H9 (cell line): ENCODE measurements around the gene VOPP1. TPM values are rescaled to one million over a fixed set of nuclear protein-coding genes. Genes with fewer than 3 reads are reported as not detected.

Experiments
- DNase-seq: peaks from one replicate; pipeline ENCODE4 v3.0.0-alpha.2; 2017
- H2AFZ ChIP-seq: one replicate; pipeline ENCODE4 v1.6.1; 2013; ENCODE audit warnings: mild to moderate bottlenecking, low read length, control low read depth, moderate library complexity
- H2AK5ac ChIP-seq: 2 replicates; pipeline ENCODE4 v1.6.1; 2013; ENCODE audit warnings: low read length, control low read depth, mixed read lengths; ENCODE audit not compliant: insufficient read length
- H2BK120ac ChIP-seq: one replicate; pipeline ENCODE4 v1.6.1; 2013; ENCODE audit warnings: low read depth, mild to moderate bottlenecking, low read length, control low read depth, inconsistent platforms; ENCODE audit not compliant: poor library complexity, severe bottlenecking
- H2BK12ac ChIP-seq: 2 replicates; pipeline ENCODE4 v1.6.1; 2013; ENCODE audit warnings: low read length, control low read depth, mixed read lengths, low read depth; ENCODE audit not compliant: insufficient read length
- H2BK15ac ChIP-seq: 2 replicates; pipeline ENCODE4 v1.6.1; 2013; ENCODE audit warnings: low read depth, low read length, control low read depth
- H2BK20ac ChIP-seq: one replicate; pipeline ENCODE4 v1.6.1; 2013; ENCODE audit warnings: low read depth, mild to moderate bottlenecking, low read length, control low read depth, inconsistent platforms; ENCODE audit not compliant: poor library complexity, severe bottlenecking
- H2BK5ac ChIP-seq: 2 replicates; pipeline ENCODE4 v1.6.1; 2013; ENCODE audit warnings: low read length, control low read depth, mixed read lengths; ENCODE audit not compliant: insufficient read length
- H3K14ac ChIP-seq: 2 replicates; pipeline ENCODE4 v1.6.1; 2013; ENCODE audit warnings: low read length, control low read depth; ENCODE audit not compliant: insufficient read depth
- H3K18ac ChIP-seq: 2 replicates; pipeline ENCODE4 v1.6.1; 2013; ENCODE audit warnings: low read depth, mild to moderate bottlenecking, mixed read lengths, low read length, control low read depth; ENCODE audit not compliant: insufficient read length
- H3K23ac ChIP-seq: 2 replicates; pipeline ENCODE4 v1.6.1; 2013; ENCODE audit warnings: low read length, control low read depth, mixed read lengths, low read depth; ENCODE audit not compliant: insufficient read length
- H3K23me2 ChIP-seq: 2 replicates; pipeline ENCODE4 v1.6.1; 2013; ENCODE audit warnings: low read depth, mild to moderate bottlenecking, mixed read lengths, low read length, control low read depth; ENCODE audit not compliant: insufficient read length, poor library complexity, severe bottlenecking
- H3K27ac ChIP-seq: 2 replicates; pipeline ENCODE4 v1.5.1; 2013; ENCODE audit warnings: low read length, control low read depth, mixed read lengths, low read depth; ENCODE audit not compliant: insufficient read length
- H3K27me3 ChIP-seq: 2 replicates; pipeline ENCODE4 v1.6.1; 2013; ENCODE audit warnings: low read length, control low read depth, inconsistent platforms; ENCODE audit not compliant: insufficient read depth
- H3K4ac ChIP-seq: 2 replicates; pipeline ENCODE4 v1.6.1; 2013; ENCODE audit warnings: low read depth, mild to moderate bottlenecking, control low read depth, inconsistent platforms, low read length, moderate library complexity
- H3K4me1 ChIP-seq: 2 replicates; pipeline ENCODE4 v1.6.1; 2013; ENCODE audit warnings: low read length, control low read depth, inconsistent platforms; ENCODE audit not compliant: insufficient read depth
- H3K4me2 ChIP-seq: 2 replicates; pipeline ENCODE4 v1.6.1; 2013; ENCODE audit warnings: low read length, control low read depth, mixed read lengths; ENCODE audit not compliant: insufficient read length, insufficient read depth
- H3K56ac ChIP-seq: 2 replicates; pipeline ENCODE4 v1.6.1; 2013; ENCODE audit warnings: low read depth, mild to moderate bottlenecking, mixed read lengths, low read length, control low read depth; ENCODE audit not compliant: insufficient read length
- H3K79me1 ChIP-seq: 2 replicates; pipeline ENCODE4 v1.6.1; 2013; ENCODE audit warnings: low read depth, mild to moderate bottlenecking, moderate library complexity, low read length, control low read depth, inconsistent platforms; ENCODE audit not compliant: insufficient read depth, poor library complexity, severe bottlenecking
- H3K79me2 ChIP-seq: 2 replicates; pipeline ENCODE4 v1.6.1; 2013; ENCODE audit warnings: low read length, control low read depth, inconsistent platforms; ENCODE audit not compliant: insufficient read depth
- H3K9ac ChIP-seq: 2 replicates; pipeline ENCODE4 v1.6.1; 2013; ENCODE audit warnings: low read length, control low read depth, mixed read lengths; ENCODE audit not compliant: insufficient read length; ENCODE audit errors: extremely low read depth
- H3K9me3 ChIP-seq: one replicate; pipeline ENCODE4 v1.6.1; 2013; ENCODE audit warnings: low read depth, low read length, inconsistent platforms; ENCODE audit not compliant: control insufficient read depth
- H3T11ph ChIP-seq: one replicate; pipeline ENCODE4 v1.6.1; 2013; ENCODE audit warnings: mild to moderate bottlenecking, low read length, control low read depth, inconsistent platforms
- H4K20me1 ChIP-seq: one replicate; pipeline ENCODE4 v1.6.1; 2013; ENCODE audit not compliant: control insufficient read depth, insufficient read length, insufficient read depth
- H4K5ac ChIP-seq: 2 replicates; pipeline ENCODE4 v1.6.1; 2013; ENCODE audit warnings: low read depth, mild to moderate bottlenecking, mixed read lengths, low read length, control low read depth; ENCODE audit not compliant: insufficient read length
- H4K8ac ChIP-seq: replicated peaks from 2 replicates; pipeline ENCODE4 v1.6.1; 2013; ENCODE audit warnings: low read length, control low read depth, mixed read lengths, low read depth; ENCODE audit not compliant: insufficient read length
- H4K91ac ChIP-seq: 2 replicates; pipeline ENCODE4 v1.6.1; 2013; ENCODE audit warnings: low read depth, mild to moderate bottlenecking, moderate library complexity, mixed read lengths, low read length, control low read depth; ENCODE audit not compliant: insufficient read length
- H3K27ac Mint-ChIP-seq, 3 experiments: 2 replicates in 2 of 3; 3 replicates in 1 of 3; pipeline ENCODE4 v1.8.0; 2020 to 2021; ENCODE audit warnings: mixed read lengths in 3 of 3, mild to moderate bottlenecking in 1 of 3, moderate library complexity in 1 of 3
- H3K27me3 Mint-ChIP-seq: 2 replicates; pipeline ENCODE4 v1.8.0; 2021; ENCODE audit warnings: low read depth, mild to moderate bottlenecking, moderate library complexity, mixed read lengths
- H3K36me3 Mint-ChIP-seq, 3 experiments: 2 replicates in 2 of 3; 3 replicates in 1 of 3; pipeline ENCODE4 v1.8.0; 2020 to 2021; ENCODE audit warnings: low read depth in 3 of 3, mixed read lengths in 3 of 3; ENCODE audit not compliant: insufficient read depth in 1 of 3
- H3K4me1 Mint-ChIP-seq, 2 experiments: 2 replicates each; pipeline ENCODE4 v1.8.0; 2020; ENCODE audit warnings: mixed read lengths in 2 of 2
- H3K4me3 Mint-ChIP-seq, 2 experiments: 2 replicates in 1 of 2; 3 replicates in 1 of 2; pipeline ENCODE4 v1.8.0; 2020 to 2021; ENCODE audit warnings: mild to moderate bottlenecking in 2 of 2, mixed read lengths in 2 of 2, moderate library complexity in 1 of 2
- H3K9me3 Mint-ChIP-seq, 2 experiments: 2 replicates in 1 of 2; 3 replicates in 1 of 2; pipeline ENCODE4 v1.8.0; 2020; ENCODE audit warnings: mild to moderate bottlenecking in 2 of 2, mixed read lengths in 2 of 2, moderate library complexity in 1 of 2
- WGBS: extraction: QIAGEN DNeasy Blood & Tissue Kit; methylation state at CpG from one replicate; pipeline ENCODE4 v1.1.7; 2013; ENCODE audit warnings: missing lambda C conversion rate, low lambda C conversion rate, mixed read lengths; ENCODE audit not compliant: insufficient read length; ENCODE audit errors: extremely low coverage; 5-methylcytosine and 5-hydroxymethylcytosine counted together
- total RNA-seq: library from RNA; stranded (reverse); gene quantifications from 2 replicates; pipeline ENCODE4 v1.2.1, GENCODE V29; 2021
- TF ChIP-seq, protein P1 (sequence below): fragments of 200-600 bp; sonication (generic); conservative IDR thresholded peaks from 3 replicates; pipeline ENCODE4 v1.8.0; 2021; ENCODE audit warnings: antibody characterized with exemption, mild to moderate bottlenecking

The VOPP1 gene
- total RNA-seq, 1 experiment from 2014 or later = 55.7 TPM

- Histone ChIP-seq H3K14ac (no peak overlapping the region), H4K91ac (no peak overlapping the region), H2AFZ (no peak overlapping the region), H3K9ac (no peak overlapping the region), H4K5ac (no peak overlapping the region), H3K27me3 (no peaks in the 10 kb centered on the region), H3K18ac (no peak overlapping the region), H3K4me1 (no peaks in the 10 kb centered on the region), H2BK12ac (no peak overlapping the region), H3K9me3 (no peaks in the 10 kb centered on the region), H3K4ac (no peak overlapping the region), H2BK15ac (no peak overlapping the region), H2BK5ac (no peak overlapping the region), H2BK120ac (no peak overlapping the region), H3K23me2 (no peaks in the 10 kb centered on the region), H2AK5ac (no peak overlapping the region), H3K79me2 (no peaks in the 10 kb centered on the region; the same call in 1 of the 2 replicates), H3K4me2 (no peak overlapping the region), H3K27ac (no peak overlapping the region), H4K20me1 (no peaks in the 10 kb centered on the region), H2BK20ac (no peak overlapping the region), H4K8ac (no peak overlapping the region), H3T11ph (no peak overlapping the region), H3K23ac (no peak overlapping the region), H3K79me1 (peaks cover 3% of the 10 kb centered on the region), H3K56ac (no peak overlapping the region)
- Mint-ChIP-seq H3K9me3 (no peaks in the 10 kb centered on the region), H3K27ac (peak overlapping the region; percentile 29 to 86 (median 30); a peak in 4 of 7 replicates), H3K27me3 (no peaks in the 10 kb centered on the region), H3K4me1 (peaks cover 17 to 36% of the 10 kb centered on the region in 2 experiments), H3K36me3 (peaks cover 2 to 24% (median 24%) of the 10 kb centered on the region in 3 experiments; a peak in 6 of 7 replicates), H3K4me3 (no peak overlapping the region)
- TF ChIP-seq, protein P1, sequence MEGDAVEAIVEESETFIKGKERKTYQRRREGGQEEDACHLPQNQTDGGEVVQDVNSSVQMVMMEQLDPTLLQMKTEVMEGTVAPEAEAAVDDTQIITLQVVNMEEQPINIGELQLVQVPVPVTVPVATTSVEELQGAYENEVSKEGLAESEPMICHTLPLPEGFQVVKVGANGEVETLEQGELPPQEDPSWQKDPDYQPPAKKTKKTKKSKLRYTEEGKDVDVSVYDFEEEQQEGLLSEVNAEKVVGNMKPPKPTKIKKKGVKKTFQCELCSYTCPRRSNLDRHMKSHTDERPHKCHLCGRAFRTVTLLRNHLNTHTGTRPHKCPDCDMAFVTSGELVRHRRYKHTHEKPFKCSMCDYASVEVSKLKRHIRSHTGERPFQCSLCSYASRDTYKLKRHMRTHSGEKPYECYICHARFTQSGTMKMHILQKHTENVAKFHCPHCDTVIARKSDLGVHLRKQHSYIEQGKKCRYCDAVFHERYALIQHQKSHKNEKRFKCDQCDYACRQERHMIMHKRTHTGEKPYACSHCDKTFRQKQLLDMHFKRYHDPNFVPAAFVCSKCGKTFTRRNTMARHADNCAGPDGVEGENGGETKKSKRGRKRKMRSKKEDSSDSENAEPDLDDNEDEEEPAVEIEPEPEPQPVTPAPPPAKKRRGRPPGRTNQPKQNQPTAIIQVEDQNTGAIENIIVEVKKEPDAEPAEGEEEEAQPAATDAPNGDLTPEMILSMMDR = no peak
- no CpG with 5 or more reads among the region's 4 CpGs for WGBS
- no peak for DNase-seq
These were observed 73.5 kb downstream of the VOPP1 start for GRCh38 chr7:55498770-55499169.
